IMR-90 (cell line): ENCODE data around the gene OSBPL9. TPM values are rescaled to one million over a fixed set of nuclear protein-coding genes. Genes with fewer than 3 reads are reported as not detected.

Source experiments
- ATAC-seq: fragments of 200-7000 bp; cut with Tn5 transposase; 2 replicates; pipeline ENCODE4 v1.9.1; 2020; ENCODE audit warnings: low read depth, mild to moderate bottlenecking, moderate library complexity
- BruUV-seq: library from RNA; stranded (reverse); fragments of 400-500 nt; replicated peaks from 2 replicates; lab custom pipeline; 2021; lab: Mats Ljungman, UMichigan
- CTCF ChIA-PET: fragments of 300-600 bp; formaldehyde crosslinking; extraction: SDS; loops from one replicate; lab custom pipeline; 2021; ENCODE audit warnings: antibody characterized with exemption; lab: Yijun Ruan, JAX
- POLR2A ChIA-PET: fragments of 300-600 bp; sonication (Branson Sonifier 250); formaldehyde crosslinking; loops from one replicate; lab custom pipeline; 2022; ENCODE audit warnings: antibody characterized with exemption; ENCODE audit not compliant: unreplicated experiment; lab: Charles Lee
- DNase-seq: peaks from one replicate; pipeline ENCODE4 v3.0.0; 2013
- H2AFZ ChIP-seq: replicated peaks from 2 replicates; pipeline ENCODE3; 2013; ENCODE audit warnings: low read length, mild to moderate bottlenecking; ENCODE audit not compliant: poor library complexity
- H2AK5ac ChIP-seq: 2 replicates; pipeline ENCODE4 v1.6.1; 2013; ENCODE audit warnings: low read depth, low read length, inconsistent platforms
- H2AK9ac ChIP-seq: replicated peaks from 2 replicates; pipeline ENCODE3; 2013; ENCODE audit warnings: mild to moderate bottlenecking, low read depth, low read length, moderate library complexity; ENCODE audit not compliant: poor library complexity
- H2BK120ac ChIP-seq: 2 replicates; pipeline ENCODE4 v1.6.1; 2013; ENCODE audit warnings: low read depth, low read length, inconsistent platforms
- H2BK15ac ChIP-seq: 3 replicates; pipeline ENCODE4 v1.6.1; 2013; ENCODE audit warnings: low read depth, low read length, inconsistent platforms
- H2BK20ac ChIP-seq: 2 replicates; pipeline ENCODE4 v1.6.1; 2013; ENCODE audit warnings: low read depth, mild to moderate bottlenecking, inconsistent platforms, low read length, moderate library complexity
- H2BK5ac ChIP-seq: 2 replicates; pipeline ENCODE4 v1.6.1; 2013; ENCODE audit warnings: mild to moderate bottlenecking, low read depth, low read length, inconsistent platforms; ENCODE audit not compliant: poor library complexity, severe bottlenecking
- H3K14ac ChIP-seq: replicated peaks from 2 replicates; pipeline ENCODE4 v1.6.1; 2013; ENCODE audit warnings: low read depth, low read length, inconsistent platforms
- H3K18ac ChIP-seq: 2 replicates; pipeline ENCODE4 v1.6.1; 2013; ENCODE audit warnings: low read depth, low read length, control low read depth
- H3K23ac ChIP-seq: 2 replicates; pipeline ENCODE4 v1.6.1; 2013; ENCODE audit warnings: low read depth, low read length, inconsistent platforms
- H3K27ac ChIP-seq: 2 replicates; pipeline ENCODE4 v1.5.1; 2013; ENCODE audit warnings: mild to moderate bottlenecking, control low read depth, low read length; ENCODE audit not compliant: insufficient read depth
- H3K27me3 ChIP-seq: 2 replicates; pipeline ENCODE4 v1.6.1; 2013; ENCODE audit warnings: low read length; ENCODE audit not compliant: control insufficient read depth, insufficient read depth
- H3K36me3 ChIP-seq: 2 replicates; pipeline ENCODE4 v1.6.1; 2013; ENCODE audit warnings: low read length, mixed read lengths; ENCODE audit not compliant: control insufficient read depth, insufficient read depth
- H3K4ac ChIP-seq: 2 replicates; pipeline ENCODE4 v1.6.1; 2013; ENCODE audit warnings: low read depth, low read length, inconsistent platforms
- H3K4me1 ChIP-seq: 2 replicates; pipeline ENCODE4 v1.6.1; 2013; ENCODE audit warnings: low read length, mixed read lengths; ENCODE audit not compliant: control insufficient read depth, insufficient read depth
- H3K4me2 ChIP-seq: 2 replicates; pipeline ENCODE4 v1.6.1; 2013; ENCODE audit warnings: low read depth, mild to moderate bottlenecking, control low read depth, low read length, moderate library complexity
- H3K4me3 ChIP-seq: 2 replicates; pipeline ENCODE4 v1.5.1; 2013; ENCODE audit warnings: low read depth, mild to moderate bottlenecking, control low read depth, low read length, moderate library complexity; ENCODE audit not compliant: insufficient read depth
- H3K56ac ChIP-seq: 2 replicates; pipeline ENCODE4 v1.6.1; 2013; ENCODE audit warnings: low read length, inconsistent platforms; ENCODE audit not compliant: insufficient read depth; ENCODE audit errors: extremely low read depth
- H3K79me1 ChIP-seq, 2 experiments: 2 replicates each; pipeline ENCODE4 v1.6.1; 2013; ENCODE audit warnings: low read length in 2 of 2, inconsistent platforms in 1 of 2, low read depth in 1 of 2
- H3K9ac ChIP-seq: 2 replicates; pipeline ENCODE4 v1.6.1; 2013; ENCODE audit warnings: low read depth, low read length, control low read depth
- H3K9me1 ChIP-seq: 2 replicates; pipeline ENCODE4 v1.6.1; 2013; ENCODE audit warnings: low read length, inconsistent platforms; ENCODE audit not compliant: insufficient read depth
- H3K9me3 ChIP-seq: 2 replicates; pipeline ENCODE4 v1.6.1; 2013; ENCODE audit warnings: low read length; ENCODE audit not compliant: control insufficient read depth, insufficient read depth
- H4K20me1 ChIP-seq: 2 replicates; pipeline ENCODE4 v1.6.1; 2013; ENCODE audit warnings: low read length, inconsistent platforms; ENCODE audit not compliant: insufficient read depth
- H4K5ac ChIP-seq: 2 replicates; pipeline ENCODE4 v1.6.1; 2013; ENCODE audit warnings: mild to moderate bottlenecking, low read depth, low read length, control low read depth
- H4K8ac ChIP-seq, 2 experiments: 2 replicates each; pipeline ENCODE4 v1.6.1; 2013; ENCODE audit warnings: low read depth in 2 of 2, low read length in 2 of 2, control low read depth in 1 of 2, inconsistent platforms in 1 of 2
- H4K91ac ChIP-seq: 2 replicates; pipeline ENCODE4 v1.6.1; 2013; ENCODE audit warnings: low read depth, low read length, inconsistent platforms; ENCODE audit not compliant: insufficient read depth
- BHLHE40 ChIP-seq: fragments of 150-350 bp; IDR thresholded peaks from 2 replicates; pipeline ENCODE4 v1.6.1; 2016; ENCODE audit warnings: mild to moderate bottlenecking, low read depth, low read length
- CEBPB ChIP-seq: IDR thresholded peaks from 2 replicates; pipeline ENCODE4 v1.6.1; 2012; ENCODE audit warnings: low read depth, low read length, improper control_type of control experiment
- CHD1 ChIP-seq: IDR thresholded peaks from 2 replicates; pipeline ENCODE4 v1.6.1; 2012; ENCODE audit warnings: low read depth, low read length, improper control_type of control experiment
- FOS ChIP-seq: fragments of 150-350 bp; IDR thresholded peaks from 2 replicates; pipeline ENCODE4 v1.6.1; 2016; ENCODE audit warnings: low read depth, low read length
- MAZ ChIP-seq: IDR thresholded peaks from 2 replicates; pipeline ENCODE4 v1.6.1; 2012; ENCODE audit warnings: low read depth, mild to moderate bottlenecking, low read length, improper control_type of control experiment, moderate library complexity, borderline replicate concordance
- MXI1 ChIP-seq: IDR thresholded peaks from 2 replicates; pipeline ENCODE4 v1.6.1; 2012; ENCODE audit warnings: low read depth, mild to moderate bottlenecking, low read length, moderate library complexity, borderline replicate concordance
- NFE2L2 ChIP-seq: fragments of 150-350 bp; IDR thresholded peaks from 2 replicates; pipeline ENCODE4 v1.6.1; 2016; ENCODE audit warnings: low read depth, mild to moderate bottlenecking, low read length
- POLR2A ChIP-seq: IDR thresholded peaks from 2 replicates; pipeline ENCODE4 v1.6.1; 2012; ENCODE audit warnings: mild to moderate bottlenecking, low read depth, low read length
- RAD21 ChIP-seq: IDR thresholded peaks from 2 replicates; pipeline ENCODE4 v1.6.1; 2012; ENCODE audit warnings: low read length, improper control_type of control experiment
- WGBS, 2 experiments: methylation state at CpG; one replicate each; pipeline versions ENCODE4 v1.1.5 to v1.1.7; 2013; ENCODE audit warnings: missing lambda C conversion rate in 2 of 2; ENCODE audit not compliant: insufficient read length in 1 of 2; ENCODE audit errors: extremely low coverage in 2 of 2; 5-methylcytosine and 5-hydroxymethylcytosine counted together
- dilution Hi-C: fragments of 300-500 bp; cut with HindIII; formaldehyde crosslinking; loops from one replicate; pipeline ENCODE4 v1.14.3; 2018; ENCODE audit warnings: low sequenced_read_pairs; ENCODE audit not compliant: unreplicated experiment
- in situ Hi-C: fragments of 300-500 bp; cut with MboI; formaldehyde crosslinking; loops from 3 replicates; pipeline ENCODE4 v1.14.3; 2019; ENCODE audit warnings: low sequenced_read_pairs, inconsistent platforms, mixed read lengths
- intact Hi-C: fragments of 100-400 bp; cut with micrococcal nuclease; formaldehyde crosslinking; loops from 2 replicates; pipeline ENCODE4 v1.10.0; 2022
- polyA plus RNA-seq, 3 experiments: library from polyadenylated mRNA; depleted of rRNA; stranded (reverse); fragments of >200 nt; gene quantifications; 2 replicates each; pipeline ENCODE4 v1.2.3, GENCODE V29; 2012; ENCODE audit warnings: low replicate concordance in 1 of 3
- total RNA-seq: library from RNA; depleted of rRNA; stranded (reverse); fragments of >200 nt; gene quantifications from 2 replicates; pipeline ENCODE4 v1.2.3, GENCODE V29; 2012
- TF ChIP-seq, protein P1 (sequence below): conservative IDR thresholded peaks from 2 replicates; pipeline ENCODE4 v1.5.1; 2012; ENCODE audit warnings: mild to moderate bottlenecking, low read depth, low read length, improper control_type of control experiment

Gene OSBPL9
- total and polyA plus RNA-seq, 2 of the 4 experiments (the other 2 are of a cell fraction) = 51.4 to 127 TPM

DNA sequence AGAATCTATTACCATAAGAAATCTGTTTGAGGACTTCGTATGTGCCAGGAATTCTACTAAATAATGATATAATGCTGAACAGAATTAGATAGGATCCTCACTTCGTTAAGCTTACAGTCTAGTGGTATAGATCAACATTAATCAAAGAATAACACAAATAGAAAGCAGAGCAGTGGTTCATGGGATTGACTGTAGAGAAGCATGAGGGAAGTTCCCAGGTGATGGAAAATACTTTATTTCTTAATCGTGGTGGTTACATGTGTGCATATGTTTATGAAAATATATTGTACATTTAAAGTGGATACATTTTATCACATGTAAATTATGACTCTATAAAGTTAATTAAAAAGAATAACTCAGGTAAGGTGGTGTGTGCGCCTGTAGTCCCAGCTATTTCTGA is 110.5 kb downstream of the OSBPL9 start:
- intact Hi-C loops = no loop called here
- POLR2A ChIA-PET = no interaction called here

More for the DNA sequence above, 110.5 kb downstream of the OSBPL9 start:
- Histone ChIP-seq H3K27ac (no peak overlapping the region), H4K5ac (no peak overlapping the region), H3K9me3 (no peaks in the 10 kb centered on the region), H3K9me1 (peaks cover 4% of the 10 kb centered on the region), H3K4me3 (no peak overlapping the region), H4K20me1 (0 out of 2 replicates have a peak, but pooled peaks cover under 1% of the 10 kb centered on the region), H3K79me1 (peaks cover 25 to 46% of the 10 kb centered on the region in 2 experiments; a peak in 3 of 4 replicates), H2BK5ac (no peak overlapping the region), H3K56ac (no peak overlapping the region), H3K36me3 (no peaks in the 10 kb centered on the region), H2AFZ (no peak overlapping the region), H3K4me1 (peaks cover 2% of the 10 kb centered on the region; the same call in 1 of the 2 replicates), H2BK20ac (no peak overlapping the region), H4K91ac (no peak overlapping the region), H2BK15ac (no peak overlapping the region), H2AK5ac (no peak overlapping the region), H3K9ac (no peak overlapping the region), H3K4me2 (no peak overlapping the region), H2BK120ac (no peak overlapping the region), H3K18ac (no peak overlapping the region), H4K8ac (no peak overlapping the region), H3K4ac (no peak overlapping the region), H2AK9ac (no peak overlapping the region), H3K14ac (no peak overlapping the region), H3K23ac (no peak overlapping the region), H3K27me3 (no peaks in the 10 kb centered on the region)
- dilution Hi-C loops (no loop called here), in situ Hi-C loops (no loop called here)
- no peak for ATAC-seq
- BruUV-seq = no TSS peak
- no peak for TF ChIP-seq MXI1
- no peak for TF ChIP-seq CHD1
- TF ChIP-seq MAZ = no peak
- TF ChIP-seq RAD21 = no peak
- TF ChIP-seq FOS = no peak
- no peak for TF ChIP-seq CEBPB
- TF ChIP-seq, protein P1, sequence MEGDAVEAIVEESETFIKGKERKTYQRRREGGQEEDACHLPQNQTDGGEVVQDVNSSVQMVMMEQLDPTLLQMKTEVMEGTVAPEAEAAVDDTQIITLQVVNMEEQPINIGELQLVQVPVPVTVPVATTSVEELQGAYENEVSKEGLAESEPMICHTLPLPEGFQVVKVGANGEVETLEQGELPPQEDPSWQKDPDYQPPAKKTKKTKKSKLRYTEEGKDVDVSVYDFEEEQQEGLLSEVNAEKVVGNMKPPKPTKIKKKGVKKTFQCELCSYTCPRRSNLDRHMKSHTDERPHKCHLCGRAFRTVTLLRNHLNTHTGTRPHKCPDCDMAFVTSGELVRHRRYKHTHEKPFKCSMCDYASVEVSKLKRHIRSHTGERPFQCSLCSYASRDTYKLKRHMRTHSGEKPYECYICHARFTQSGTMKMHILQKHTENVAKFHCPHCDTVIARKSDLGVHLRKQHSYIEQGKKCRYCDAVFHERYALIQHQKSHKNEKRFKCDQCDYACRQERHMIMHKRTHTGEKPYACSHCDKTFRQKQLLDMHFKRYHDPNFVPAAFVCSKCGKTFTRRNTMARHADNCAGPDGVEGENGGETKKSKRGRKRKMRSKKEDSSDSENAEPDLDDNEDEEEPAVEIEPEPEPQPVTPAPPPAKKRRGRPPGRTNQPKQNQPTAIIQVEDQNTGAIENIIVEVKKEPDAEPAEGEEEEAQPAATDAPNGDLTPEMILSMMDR = no peak
- TF ChIP-seq POLR2A = no peak
- TF ChIP-seq BHLHE40 = no peak
- TF ChIP-seq NFE2L2 = no peak
- CTCF ChIA-PET = no interaction called here
- no peak for DNase-seq
- WGBS, 2 experiments = no CpG with 5 or more reads among the region's 4 CpGs
